SU-DHL-6 (cell line): ENCODE results near the gene ANKRD61.
"Not testable (repeated sequence)": the region's sequence is repeated elsewhere in the genome, so short reads cannot be mapped to it uniquely, and the experiment has no call there.

Experiments
- CTCF ChIP-seq: fragments of 200-600 bp; sonication (generic); IDR thresholded peaks from one replicate; pipeline ENCODE4 v1.5.1; 2017; ENCODE audit warnings: antibody characterized with exemption, mild to moderate bottlenecking, low read length, moderate library complexity; ENCODE audit not compliant: insufficient read depth, poor library complexity, severe bottlenecking
- EZH2phosphoT487 ChIP-seq: fragments of 200-600 bp; sonication (generic), shearing (Covaris generic); conservative IDR thresholded peaks from 2 replicates; pipeline ENCODE4 v1.6.1; 2018; ENCODE audit warnings: mild to moderate bottlenecking, antibody characterized with exemption, low read length, moderate library complexity, mixed read lengths

GRCh38 chr7:6010370-6010769 is 20.8 kb upstream of the ANKRD61 start:
- not testable (repeated sequence) for TF ChIP-seq CTCF, EZH2phosphoT487
